HuH-7 (cell line): Measurements from ENCODE around the gene ATP7B.

Experiments used
- DNase-seq: peaks from one replicate; pipeline ENCODE4 v3.0.0; 2011; ENCODE audit warnings: low spot score

ATP7B gene

DNA sequence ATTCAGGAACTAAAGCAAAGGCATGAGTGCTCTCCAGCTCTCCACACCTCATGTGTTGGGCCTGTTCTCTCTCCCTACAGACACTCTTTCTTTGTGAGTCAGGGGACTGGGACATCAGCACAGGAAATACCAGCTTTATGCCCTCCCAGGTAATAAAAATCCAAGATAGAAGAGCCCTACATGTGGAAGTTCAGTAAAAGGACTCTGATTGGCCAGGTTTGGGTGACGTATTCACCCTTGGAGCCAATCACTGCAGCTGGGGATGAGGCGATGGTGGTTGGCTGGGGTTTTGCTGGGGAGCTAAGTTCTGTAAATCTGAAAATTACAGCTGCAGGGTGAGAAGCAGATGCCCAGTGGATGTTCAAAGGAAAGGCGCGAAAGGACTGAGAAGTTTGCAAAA, 117.0 kb downstream of the ATP7B start:
- no peak for DNase-seq

- DNase-seq = no peak
These were observed 118.6 kb downstream of the ATP7B start for GRCh38 chr13:51892657-51893056.

GRCh38 chr13:51887468-51887867, 123.8 kb downstream of the ATP7B start:
- DNase-seq = no peak

- no peak for DNase-seq
These were observed 125.6 kb downstream of the ATP7B start for GRCh38 chr13:51885651-51886050.

GRCh38 chr13:51883226-51883600, 128.0 kb downstream of the ATP7B start:
- no peak for DNase-seq
